Measurements from ENCODE around the gene PASK.
"Not testable (repeated sequence)": the region's sequence is repeated elsewhere in the genome, so short reads cannot be mapped to it uniquely, and the experiment has no call there.

The PASK gene

DNA sequence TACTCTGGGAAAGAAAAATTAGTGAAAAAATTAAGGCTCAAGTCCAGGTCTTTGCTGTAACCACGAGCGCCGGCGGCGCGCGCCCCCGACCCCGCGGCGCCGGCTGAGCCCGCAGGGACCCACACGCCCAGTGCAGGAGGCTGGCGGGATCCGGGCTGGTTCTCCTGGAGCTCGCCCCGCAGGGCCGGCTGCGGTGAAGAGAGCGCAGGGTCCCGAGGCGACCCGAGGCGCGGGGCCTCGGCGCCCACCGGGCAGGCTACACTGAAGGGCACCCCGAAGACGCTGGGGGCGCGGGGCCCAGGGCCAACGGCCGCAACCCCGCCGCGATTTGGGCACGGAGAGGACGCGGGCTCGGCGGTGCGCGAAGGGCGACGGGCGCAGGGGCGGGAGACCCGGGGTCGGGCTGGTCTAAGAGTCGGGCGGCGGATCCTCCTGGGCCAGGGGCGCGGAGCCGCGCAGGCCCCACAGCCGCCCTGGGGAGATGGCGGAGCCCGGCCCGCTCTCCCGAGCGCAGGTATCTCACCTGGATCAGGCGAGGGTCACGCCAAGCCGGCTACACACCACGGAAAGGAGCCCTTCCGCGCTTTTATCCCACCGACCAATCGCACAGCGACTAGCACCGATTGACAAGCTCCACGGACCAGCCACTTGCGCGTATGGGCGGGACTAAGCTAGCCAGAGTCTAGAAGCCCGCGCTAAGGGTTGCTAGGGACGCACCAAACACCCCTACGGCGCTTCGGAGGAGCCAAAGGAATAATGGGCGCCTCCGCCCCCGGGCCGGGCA, at the start of gene PASK:
PASK (minus strand) TSS at position 582 of the 784 bp plus-strand sequence. CDS start 6,440 bp downstream, outside the sequence.
- peak; percentile 90 for DNase-seq

GRCh38 chr2:241198381-241199279, 49.4 kb upstream of the PASK start:
- no peak for DNase-seq

GRCh38 chr2:241197947-241198346, 48.7 kb upstream of the PASK start:
- no peak for DNase-seq

DNA sequence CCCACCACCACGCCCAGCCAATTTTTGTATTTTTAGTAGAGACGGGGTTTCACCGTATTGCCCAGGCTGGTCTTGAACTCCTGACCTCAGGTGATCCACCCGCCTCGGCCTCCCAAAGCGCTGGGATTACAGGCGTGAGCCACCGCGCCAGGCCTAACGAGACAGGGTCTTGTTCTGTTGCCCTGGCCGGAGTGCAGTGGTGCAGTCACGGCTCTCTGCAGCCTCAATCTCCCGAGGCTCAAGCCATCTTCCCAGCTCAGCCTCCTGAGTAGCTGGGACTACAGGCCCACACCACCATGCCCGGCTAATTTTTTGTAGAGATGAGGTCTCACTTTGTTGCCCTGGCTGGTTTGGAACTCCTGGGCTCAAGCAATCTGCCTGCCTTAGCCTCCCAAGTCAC, 48.0 kb upstream of the PASK start:
- DNase-seq: not testable (repeated sequence)

GRCh38 chr2:241195506-241196130, 46.3 kb upstream of the PASK start:
- no peak for DNase-seq

DNA sequence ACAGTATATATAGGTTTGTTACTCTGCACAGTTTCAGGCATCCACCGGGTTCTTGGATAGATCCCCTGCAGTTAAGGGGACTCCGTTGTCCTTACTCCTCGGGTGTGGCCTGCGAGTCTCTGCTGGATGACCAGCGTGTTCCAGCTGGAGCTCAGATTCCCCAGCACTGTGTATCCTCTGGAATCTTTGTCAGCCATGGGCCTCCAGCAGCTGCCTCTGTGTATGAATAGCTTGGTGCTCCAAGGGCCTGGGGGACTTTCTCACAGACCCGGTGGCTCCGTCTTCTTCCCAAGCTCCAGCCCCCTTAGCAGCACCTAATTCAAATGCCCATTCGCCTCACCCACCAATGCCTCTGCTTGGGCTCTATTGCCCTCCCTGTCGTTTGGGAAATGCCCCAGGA, 45.5 kb upstream of the PASK start:
- DNase-seq: no peak

- no peak for DNase-seq
Observed at GRCh38 chr2:241193271-241193670, 44.0 kb upstream of the PASK start.

- DNase-seq: no peak
Observed at GRCh38 chr2:241191081-241191480, 41.8 kb upstream of the PASK start.

DNA sequence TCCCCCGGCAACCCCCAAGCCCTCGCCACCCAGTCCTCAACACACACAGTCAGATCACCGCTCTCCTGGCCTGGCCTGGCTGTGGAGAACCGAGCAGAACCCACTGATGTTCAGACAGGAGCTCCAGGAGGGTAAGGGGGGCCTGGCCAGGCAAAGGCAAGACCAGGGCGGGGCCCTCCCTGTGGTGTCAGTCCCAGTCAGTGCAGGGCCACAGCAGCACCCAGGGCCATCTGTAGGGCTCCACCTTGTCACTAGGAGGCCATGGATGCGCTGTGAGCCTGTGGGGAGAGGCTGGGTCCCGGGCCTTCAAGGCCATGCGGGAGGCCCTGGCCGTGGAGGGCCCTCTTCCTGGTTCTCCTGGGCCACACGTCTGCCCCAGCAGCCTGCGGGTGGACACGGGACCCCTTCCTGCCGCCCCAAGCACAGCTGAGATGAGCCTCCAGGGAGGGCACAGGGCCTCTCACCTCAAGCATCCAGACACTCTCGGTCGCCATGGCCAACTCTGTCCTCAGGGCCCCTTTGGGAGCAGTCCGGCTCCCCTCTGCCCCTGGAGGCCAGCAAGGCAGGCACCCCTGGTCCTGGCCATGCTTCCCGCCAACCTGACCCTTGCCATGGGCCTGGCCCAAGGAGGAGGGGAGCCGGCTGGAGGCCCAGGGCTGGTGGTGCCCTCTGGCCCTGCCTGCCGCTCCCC, 41.2 kb upstream of the PASK start:
- DNase-seq: no peak

DNA sequence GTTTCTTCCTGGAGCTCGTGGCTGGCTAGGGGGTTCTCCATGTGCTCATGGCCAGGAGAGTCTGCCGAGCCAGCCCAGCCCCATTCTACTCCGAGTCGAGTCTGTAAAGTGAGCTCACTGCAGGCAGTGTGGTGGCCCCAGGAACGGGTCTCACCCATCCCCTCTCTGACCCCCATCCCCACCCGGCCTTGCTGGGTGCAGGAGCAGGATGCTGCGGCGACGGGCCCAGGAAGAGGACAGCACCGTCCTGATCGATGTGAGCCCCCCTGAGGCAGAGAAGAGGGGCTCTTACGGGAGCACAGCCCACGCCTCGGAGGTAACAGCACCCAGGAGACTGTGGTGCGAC, 40.6 kb upstream of the PASK start:
- DNase-seq: no peak

DNA sequence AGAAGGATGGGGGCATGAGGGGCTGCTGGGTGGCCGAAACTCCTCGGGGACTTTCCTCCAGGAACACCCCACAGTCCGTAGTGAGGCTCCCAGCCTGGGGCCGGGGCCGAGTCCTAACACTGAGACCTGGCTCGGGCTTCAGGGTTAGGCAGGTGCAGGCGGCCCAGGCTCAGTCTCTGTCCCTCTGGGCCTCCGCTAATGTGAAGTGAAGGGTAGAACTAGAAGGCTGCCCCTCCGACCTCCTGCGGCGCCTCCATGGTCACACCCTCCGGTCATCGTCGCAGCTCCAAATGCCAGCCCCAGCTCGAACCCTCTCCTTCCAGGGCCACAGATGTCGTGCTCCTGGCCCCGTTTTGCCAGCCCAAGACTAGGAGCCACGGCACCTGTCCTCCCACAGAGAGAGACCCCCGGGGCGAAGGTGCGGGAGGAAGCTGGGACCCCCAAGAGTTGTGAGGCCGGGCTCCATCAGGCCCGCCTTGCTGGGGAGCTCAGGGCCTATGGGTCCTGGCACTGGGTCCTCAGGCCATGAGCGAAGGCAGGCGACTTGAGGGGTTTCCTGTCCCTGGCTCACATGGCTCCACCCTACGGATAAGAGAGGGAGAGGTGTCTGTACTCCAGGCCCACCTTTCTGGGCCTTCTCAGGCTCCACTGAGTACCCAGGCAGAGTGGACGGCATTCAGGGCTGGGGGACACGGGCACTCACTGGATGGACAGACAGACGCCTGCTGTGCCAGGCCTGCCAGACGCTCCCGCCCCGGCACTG, 40.0 kb upstream of the PASK start:
- DNase-seq: no peak

DNA sequence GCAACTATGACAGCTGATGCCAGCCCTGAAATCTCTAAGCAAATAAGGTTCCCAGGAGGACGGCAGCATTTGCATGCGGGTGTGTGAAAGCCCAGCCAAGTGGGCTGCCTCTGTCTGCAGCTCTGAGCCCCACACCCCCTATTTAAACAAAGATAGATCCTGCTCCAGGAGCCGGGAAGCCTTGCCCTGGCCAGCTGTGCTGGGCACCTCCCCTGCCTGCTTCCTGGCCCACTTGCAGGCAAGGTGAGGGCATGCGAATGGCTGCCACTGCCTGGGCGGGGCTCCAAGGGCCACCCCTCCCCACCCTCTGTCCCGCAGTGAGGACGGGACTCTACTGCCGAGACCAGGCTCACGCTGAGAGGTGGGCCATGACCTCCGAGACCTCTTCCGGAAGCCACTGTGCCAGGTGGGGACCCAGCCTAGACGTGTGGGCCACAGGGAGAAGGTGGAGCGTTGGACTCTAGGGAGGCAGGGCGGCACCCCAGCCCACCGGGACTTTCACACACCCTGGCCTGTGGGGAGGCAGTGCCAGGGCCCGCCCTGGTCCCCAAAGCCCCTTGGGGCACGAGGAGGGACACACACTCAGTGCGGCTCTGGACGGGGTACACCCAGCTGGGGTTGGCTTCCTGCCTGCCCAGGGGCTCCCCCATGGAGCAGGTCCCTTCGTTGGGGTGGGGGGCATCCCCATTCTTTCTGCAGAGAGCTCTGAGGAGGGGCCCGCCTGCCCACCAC, 39.3 kb upstream of the PASK start, which contains the start of gene ANO7:
ANO7 (plus strand) TSS at position 317 of the 732 bp plus-strand sequence. CDS start 1,387 bp downstream, outside the sequence.
- DNase-seq: no peak

- no peak for DNase-seq
Observed at GRCh38 chr2:241187918-241188234, 38.6 kb upstream of the PASK start.

DNA sequence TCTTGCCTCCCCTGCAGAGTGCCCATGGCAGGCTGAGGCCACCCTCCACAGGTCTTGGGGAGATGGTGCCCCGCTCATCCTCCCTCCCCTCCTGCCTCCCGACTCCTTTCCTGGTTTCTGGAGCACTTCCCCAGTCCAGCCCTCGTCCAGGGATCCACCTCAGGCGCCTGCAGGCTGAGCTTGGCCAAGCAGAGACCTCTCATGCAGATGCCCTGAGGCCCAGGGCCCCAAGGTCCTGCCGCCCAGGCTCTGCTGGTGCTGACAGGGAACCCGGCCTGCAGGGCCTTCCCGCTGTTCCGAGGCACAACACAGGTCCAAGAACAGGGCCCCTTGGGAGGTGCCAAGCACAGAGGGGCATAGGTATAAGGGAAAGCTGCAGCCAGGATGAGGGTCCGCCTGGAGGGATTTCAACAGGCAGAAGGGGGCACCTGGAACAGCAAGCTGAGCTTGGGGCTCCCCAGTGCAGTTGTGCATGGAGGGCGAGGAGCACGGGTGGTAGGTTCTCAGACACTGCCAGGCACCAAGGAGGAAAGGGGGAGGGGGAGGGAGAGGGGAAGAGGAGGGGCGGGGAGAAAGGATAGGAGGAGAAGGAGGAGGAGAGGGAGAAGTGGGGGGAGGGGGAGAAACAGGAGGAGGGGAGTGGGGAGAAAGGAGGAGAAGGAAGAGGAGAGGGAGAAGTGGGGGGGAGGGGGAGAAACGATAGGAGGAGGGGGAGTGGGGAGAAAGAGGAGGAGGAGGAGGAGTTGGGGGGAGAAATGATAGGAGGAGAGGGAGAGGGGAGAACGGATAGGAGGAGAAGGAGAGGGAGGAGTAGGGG, 38.0 kb upstream of the PASK start:
- no peak for DNase-seq

GRCh38 chr2:241185961-241186360, 36.7 kb upstream of the PASK start:
- no peak for DNase-seq

- DNase-seq: no peak
Observed at GRCh38 chr2:241184901-241185300, 35.6 kb upstream of the PASK start.

- no peak for DNase-seq
Observed at GRCh38 chr2:241183221-241183620, 33.9 kb upstream of the PASK start.

DNA sequence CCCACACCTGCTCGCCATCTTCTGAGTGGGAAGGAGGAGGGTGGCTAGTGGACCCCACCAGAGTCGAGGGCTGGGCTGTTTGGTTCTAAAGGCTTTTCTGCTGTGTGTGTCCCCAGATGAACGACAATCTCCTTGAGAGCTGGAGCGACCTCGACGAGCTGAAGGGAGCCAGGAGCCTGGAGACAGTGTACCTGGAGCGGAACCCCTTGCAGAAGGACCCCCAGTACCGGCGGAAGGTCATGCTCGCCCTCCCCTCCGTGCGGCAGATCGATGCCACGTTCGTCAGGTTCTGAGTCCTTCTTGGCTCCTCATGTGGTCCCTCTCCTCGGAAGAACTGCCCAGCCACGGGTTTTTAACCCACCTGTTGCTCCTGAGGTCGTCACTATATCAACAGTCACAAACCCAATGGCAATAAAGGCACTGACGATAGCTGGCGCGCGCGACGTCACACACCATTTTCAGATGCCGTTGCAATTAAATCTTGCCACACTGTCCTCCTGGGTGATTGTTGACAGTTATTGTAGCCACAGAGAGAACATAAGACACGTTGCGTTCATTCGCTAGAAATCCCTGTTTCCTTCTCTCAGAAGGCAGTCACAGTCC, 33.4 kb upstream of the PASK start:
- DNase-seq: no peak

DNA sequence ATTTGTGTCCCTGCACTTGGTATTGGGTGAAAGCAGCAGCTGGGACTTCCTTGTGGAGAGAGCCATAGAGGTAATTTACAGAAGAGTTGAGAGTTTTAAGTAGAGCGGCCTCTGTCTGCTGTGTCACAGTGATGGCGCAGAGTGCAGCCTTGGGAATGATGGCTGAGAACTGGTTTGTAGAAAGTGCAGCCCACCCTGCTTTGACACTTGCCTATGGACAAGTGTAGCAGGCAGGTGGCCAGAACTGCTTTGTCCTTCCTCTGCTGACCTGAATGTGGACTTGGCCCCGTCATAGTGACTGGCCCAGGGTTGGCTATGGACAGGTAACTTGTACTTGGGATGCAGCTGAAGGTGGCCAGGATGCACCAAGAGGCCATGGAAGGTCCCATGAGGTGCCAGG, 32.9 kb upstream of the PASK start:
- DNase-seq: no peak

- no peak for DNase-seq
Observed at GRCh38 chr2:241180495-241180894, 31.2 kb upstream of the PASK start.

All from NCI-H2171 treated with DMSO at 0.1 percent for 48 hours (cell line).